ENCODE results near the gene RAB40B.

Gene RAB40B

DNA sequence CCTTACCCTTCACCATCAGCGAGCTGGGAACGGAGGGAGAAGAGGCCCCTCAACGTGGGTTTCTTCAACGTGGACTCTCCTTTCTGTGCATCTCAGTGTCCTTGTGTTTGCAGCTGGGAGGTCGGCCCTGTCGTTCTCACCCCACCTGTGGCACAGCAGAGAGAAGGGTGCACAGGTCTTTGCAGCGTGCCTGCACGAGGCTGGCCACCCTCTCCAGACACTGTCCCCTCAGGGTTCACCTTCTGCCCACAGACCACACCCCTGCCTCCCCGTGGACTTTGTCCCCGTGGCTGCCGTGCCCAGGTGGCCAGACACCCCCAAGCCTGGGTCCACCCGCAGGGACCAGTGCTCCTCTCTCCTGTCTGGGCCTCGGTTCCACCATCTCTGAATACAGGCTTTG, 43.0 kb downstream of the RAB40B start:
- in situ Hi-C loops (cut with MboI; ENCODE audit: low sequenced_read_pairs): loop anchor here (10.0 kb wide), 1 partner anchor 89 kb away; no protein-coding TSS in a partner anchor

DNA sequence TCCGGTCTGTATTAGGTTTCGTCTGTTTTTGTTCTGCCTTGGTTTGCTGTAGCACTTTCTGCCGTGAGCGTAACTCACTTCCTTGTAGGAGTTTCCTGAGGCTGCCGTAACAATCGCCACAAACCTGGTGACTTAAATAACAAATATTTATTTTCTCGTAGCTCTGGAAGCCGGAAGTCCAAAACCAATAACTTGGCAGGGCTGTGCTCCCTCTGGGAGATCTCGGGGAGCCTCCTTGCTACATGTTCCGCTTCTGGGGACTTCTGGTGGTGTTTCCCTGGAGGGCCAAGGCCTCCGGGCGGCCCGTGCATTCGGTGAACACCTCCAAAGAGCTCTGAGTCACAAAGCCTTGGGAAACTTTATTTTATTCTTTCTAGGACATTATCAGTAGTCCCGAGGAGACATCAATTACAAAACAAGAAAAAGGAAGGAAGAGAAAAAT, 43.4 kb downstream of the RAB40B start:
- in situ Hi-C loops (cut with MboI; ENCODE audit: low sequenced_read_pairs): loop anchor here (10.0 kb wide), 1 partner anchor 90 kb away; no protein-coding TSS in a partner anchor

DNA sequence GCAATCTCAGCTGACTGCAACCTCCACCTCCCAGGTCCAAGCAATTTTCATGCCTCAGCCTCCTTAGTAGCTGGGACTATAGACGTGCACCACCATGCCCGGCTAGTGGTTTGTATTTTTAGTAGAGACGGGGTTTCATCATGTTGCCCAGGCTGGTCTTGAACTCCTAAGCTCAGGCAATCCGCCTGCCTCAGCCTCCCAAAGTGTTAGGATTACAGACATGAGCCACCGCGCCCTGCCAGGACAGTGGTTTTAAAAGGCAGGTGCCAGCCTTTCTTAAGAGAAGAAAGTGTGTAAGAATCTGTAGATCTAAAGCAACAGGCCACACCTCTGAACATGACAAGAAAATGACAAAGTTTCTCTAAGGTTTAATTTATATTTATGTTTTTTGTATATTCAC, 43.9 kb downstream of the RAB40B start:
- in situ Hi-C loops (cut with MboI; ENCODE audit: low sequenced_read_pairs): loop anchor here (10.0 kb wide), 1 partner anchor 90 kb away; no protein-coding TSS in a partner anchor

DNA sequence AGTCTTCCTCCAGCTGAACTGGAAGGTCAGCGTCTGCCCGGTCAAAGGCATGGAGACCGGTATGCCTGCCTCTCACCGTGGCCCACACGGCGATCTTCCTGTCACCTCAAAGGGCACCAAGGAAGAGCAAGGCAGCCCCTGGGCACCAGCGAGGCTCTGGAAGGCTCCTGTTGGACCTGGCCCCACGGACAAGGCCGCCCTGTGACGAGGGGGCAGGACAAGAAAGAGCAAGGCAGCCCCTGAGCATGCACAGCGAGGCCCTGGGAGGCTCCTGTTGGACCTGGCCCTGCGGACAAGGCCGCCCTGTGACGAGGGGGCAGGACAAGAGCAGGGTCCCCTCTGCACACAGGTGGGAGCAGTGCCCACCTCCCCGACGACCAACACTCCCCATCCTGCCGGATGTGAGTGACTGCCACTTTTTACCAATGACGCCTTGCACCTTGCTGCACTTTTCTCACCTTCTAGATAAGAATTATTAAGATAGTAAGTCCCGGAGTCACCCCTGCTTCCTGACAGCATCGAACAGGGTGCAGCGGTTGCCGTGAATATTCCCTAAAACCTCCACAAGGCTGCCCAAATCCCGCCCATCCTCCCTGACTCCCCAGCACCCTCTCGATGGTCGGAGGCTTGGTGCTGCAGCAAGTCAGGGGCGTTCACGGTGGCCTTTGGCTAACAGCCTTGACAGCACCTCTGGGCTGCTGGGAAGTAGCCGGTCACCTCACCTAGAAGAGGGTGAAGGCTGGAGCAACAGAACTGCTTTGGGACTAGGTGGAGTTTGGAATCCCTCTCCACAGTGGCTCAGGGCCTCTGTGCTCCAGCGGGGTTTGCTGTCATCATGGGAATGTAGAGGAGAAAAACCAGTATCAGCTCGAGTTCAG, 44.6 kb downstream of the RAB40B start:
- in situ Hi-C loops (cut with MboI; ENCODE audit: low sequenced_read_pairs): loop anchor here (10.0 kb wide), 1 partner anchor 91 kb away; no protein-coding TSS in a partner anchor

DNA sequence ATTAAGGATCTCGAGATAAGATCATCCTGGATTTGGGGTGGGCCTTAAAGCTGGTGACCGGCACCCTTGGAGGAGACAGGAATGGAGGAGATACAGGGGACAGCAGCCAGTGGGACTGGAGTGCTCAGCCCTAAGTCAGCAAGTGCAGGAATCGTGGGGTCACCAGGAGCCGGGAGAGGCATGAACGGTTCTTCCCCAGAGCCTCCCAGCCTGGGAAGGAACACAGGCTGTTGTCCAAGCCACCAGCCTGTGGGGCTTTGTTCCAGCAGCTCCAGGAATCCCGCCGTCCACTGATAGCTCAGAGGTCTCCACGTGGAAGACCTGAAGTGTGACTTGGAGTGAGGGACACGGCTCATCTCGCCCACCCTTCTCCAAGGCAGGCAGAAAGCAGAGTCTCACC, 47.8 kb downstream of the RAB40B start:
- in situ Hi-C loops (cut with MboI; ENCODE audit: low sequenced_read_pairs): loop anchor here (10.0 kb wide), 1 partner anchor 94 kb away; no protein-coding TSS in a partner anchor

DNA sequence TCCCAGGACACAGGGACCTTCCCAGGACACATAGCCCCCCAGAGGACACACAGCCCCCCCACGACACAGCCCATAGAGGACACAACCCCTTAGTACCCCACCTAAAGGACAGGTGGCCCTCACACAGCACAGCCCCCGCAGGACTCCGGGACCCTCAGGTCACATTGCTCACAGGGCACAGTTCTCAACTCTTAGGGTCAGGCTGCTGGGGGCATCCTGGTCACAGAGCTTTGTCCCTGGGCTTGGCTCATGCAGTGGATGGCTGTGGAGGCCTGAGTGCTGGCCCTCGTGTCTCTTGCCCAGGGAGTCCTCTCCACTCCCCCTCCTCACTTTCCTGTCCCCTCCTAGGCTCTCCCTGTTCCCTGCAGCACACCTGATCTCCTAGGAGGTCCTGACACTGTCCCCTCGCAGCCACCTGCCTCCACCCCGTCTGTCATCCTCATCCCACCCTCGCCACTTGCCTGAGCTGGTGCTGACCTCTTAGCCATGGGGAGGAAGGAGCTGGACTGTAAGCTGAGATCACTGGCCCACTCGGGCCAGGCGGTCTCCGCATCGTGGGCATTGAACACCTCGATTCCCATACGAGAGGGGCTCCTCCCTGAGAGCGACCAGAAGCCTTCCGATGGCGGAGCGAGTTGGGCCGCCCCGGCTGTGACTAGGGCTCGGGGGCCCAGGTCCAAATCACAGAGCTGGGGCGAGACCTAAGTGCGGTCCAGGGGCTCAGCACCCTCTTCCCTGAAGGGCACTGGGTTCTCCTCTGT, 48.8 kb downstream of the RAB40B start:
- in situ Hi-C loops (cut with MboI; ENCODE audit: low sequenced_read_pairs): loop anchor here (10.0 kb wide), 1 partner anchor 95 kb away; no protein-coding TSS in a partner anchor

DNA sequence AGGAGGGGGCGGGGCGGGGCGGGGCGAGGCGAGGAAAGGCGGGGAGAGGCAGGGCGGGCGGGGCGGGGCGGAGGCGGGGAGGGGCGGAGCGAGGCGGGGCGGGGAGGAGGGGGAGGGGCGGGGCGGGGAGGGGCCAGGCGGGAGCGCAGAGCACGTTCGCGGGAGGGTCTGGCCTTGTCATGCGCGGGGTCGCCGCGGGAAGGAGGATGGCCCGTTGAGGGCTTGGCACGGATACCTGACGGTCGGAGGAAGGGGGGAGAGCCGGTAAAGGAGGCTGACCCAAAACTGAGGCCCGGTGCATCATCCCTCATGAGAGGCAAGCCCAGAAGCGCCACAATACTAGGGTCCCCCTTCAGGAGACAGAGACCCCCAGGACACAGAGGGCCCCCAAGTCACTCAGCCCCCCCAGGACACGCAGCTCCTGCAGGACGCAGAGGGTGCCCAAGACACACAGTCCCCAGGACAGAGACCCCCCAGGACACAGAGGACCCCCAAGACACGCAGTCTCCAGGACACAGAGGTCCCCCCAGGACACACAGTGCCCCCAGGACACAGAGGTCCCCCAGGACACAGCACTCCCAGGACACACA, 49.7 kb downstream of the RAB40B start:
- in situ Hi-C loops (cut with MboI; ENCODE audit: low sequenced_read_pairs): no loop called here

DNA sequence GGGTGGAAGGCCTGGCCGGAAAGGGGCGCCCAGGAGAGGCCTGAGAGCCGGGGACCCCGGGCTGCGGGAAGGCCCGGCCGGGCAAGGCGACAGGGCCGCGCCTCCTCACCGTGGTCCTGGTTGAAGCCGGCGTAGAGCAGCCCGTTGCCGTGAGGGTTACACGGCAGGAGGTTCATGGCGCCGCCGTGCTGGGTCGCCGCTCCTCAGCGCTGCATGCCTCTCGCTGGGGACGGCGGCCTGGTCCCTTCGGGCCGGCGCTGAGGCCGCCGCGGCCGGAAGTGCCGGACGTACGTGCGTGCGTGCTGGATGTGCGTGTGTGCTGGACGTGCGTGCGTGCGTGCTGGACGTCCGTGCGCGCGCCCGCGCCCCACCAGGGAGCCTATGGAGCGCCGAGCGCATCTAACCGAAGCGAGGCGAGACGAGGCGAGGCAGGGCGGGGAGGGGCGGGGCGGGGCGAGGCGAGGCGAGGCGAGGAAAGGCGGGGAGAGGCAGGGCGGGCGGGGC, 50.3 kb downstream of the RAB40B start, which contains the start of gene WDR45B:
Gene WDR45B, minus strand, starts transcription at position 280 of the 504 bp plus-strand sequence. Its CDS starts 104 bp downstream, at position 176.
- in situ Hi-C loops (cut with MboI; ENCODE audit: low sequenced_read_pairs): no loop called here

DNA sequence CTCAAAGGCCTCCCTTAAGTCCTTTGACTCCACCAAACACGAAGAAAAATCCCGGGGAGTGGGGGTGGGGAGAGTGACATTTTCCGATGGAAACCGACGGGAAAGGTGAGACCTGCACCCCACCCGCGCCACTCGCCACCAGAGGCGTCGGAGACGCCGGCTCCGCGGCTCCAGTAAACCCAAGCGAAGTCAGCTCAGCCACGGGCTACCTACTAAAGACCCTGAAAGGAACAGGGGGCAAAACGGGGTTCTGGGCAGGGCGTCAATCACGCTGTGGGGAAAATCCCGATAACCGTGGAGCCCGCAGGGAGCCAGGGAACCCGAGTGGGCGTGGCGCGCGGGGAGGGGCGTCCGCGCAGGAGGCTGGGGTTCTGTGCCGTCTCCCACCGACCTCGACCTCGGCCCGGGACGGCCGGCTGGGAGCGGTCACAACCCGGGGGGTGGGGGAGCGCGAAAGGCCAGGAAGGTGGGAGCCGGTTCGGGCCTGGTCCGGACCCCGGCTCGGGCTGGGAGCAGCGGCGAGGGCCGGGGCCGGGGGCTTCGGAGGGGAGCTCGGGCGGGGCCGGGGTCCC, 50.8 kb downstream of the RAB40B start:
- in situ Hi-C loops (cut with MboI; ENCODE audit: low sequenced_read_pairs): no loop called here

DNA sequence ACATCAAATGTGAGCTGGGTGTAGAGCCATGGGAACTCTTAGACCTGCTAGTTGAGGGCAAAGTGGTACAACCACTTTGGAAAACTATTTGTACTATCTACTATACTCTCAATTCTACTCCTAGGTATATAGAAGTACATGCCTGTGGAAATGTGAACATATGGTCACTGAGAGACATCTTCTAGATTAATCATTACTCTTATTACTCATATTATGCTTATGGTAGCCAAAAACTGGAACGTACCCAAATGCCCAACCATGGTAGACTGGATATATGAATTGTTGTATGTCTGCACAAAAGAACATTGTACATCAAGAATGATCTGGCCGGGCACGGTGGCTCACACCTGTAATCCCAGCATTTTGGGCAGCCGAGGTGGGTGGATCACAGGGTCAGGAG, 53.0 kb downstream of the RAB40B start:
- in situ Hi-C loops (cut with MboI; ENCODE audit: low sequenced_read_pairs): no loop called here

DNA sequence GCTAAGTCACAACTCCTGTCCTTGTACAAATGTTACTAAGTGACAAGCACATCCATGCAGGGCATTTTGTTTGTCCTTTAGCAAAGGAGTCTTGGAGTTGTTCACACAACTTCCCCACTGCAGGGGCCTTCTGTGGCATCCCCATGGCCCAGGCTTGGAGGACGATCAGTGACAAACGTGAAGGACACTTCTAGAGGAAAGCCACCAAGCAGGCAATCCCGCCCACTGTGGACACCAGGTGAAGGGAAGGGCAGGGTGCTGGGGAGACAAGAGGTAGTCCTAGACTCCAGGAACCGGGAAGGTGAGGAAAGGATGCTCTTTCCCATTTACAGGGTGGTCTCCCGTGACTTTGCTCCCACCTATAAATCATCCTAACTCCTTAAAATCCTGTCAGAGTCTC, 54.4 kb downstream of the RAB40B start:
- in situ Hi-C loops (cut with MboI; ENCODE audit: low sequenced_read_pairs): no loop called here

DNA sequence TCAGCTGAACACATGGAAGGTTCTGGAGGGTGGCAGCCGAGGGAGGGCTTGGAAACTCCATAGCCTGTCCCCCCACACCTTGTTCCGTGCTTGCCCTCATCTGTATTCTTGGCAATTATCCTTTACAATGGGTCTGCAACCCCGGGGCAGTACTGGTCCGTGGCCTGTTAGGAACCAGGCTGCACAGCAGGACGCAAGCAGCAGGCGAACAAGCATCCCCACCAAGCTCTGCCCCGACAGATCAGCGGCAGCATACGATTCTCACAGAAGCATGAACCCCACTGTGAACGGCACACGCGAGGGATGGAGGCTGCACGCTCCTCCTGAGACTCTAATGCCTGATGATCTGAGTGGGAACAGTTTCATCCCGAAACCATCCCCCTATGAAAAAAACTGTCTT, 56.5 kb downstream of the RAB40B start:
- in situ Hi-C loops (cut with MboI; ENCODE audit: low sequenced_read_pairs): no loop called here

DNA sequence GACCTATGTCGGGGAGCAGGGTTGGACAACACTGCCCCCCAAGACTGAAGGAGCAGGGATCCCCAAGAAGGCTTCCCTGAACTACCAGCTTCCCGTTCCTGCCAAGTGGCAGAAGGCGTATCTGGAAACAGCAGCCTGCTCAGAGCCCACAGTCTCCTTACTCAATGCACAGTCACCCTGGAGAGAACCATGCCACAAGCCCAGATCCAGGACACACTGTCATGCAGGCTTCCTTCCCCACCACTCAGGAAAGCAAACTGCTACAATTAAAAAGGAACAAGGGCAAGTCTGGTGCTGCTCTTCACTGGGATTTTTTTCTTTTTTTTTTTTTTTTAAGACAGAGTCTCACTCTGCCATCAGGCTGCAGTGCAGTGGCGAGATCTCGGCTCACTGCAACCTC, 58.5 kb downstream of the RAB40B start:
- in situ Hi-C loops (cut with MboI; ENCODE audit: low sequenced_read_pairs): no loop called here

DNA sequence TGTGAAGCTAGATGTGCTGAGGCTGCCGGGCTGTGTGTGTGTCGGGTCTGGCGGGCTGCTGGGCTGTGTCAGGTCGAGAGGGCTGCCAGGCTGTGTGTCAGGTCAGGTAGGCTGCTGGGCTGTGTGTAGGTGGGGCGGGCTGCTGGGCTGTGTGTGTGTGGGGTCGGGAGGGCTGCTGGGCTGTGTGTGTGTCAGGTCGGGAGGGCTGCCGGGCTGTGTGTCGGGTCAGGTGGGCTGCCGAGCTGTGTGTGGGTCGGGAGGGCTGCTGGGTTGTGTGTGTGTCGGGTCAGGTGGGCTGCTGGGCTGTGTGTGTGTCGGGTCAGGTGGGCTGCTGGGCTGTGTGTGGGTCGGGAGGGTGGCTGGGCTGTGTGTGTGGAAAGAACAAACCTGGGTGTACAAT, 58.9 kb downstream of the RAB40B start:
- in situ Hi-C loops (cut with MboI; ENCODE audit: low sequenced_read_pairs): no loop called here

DNA sequence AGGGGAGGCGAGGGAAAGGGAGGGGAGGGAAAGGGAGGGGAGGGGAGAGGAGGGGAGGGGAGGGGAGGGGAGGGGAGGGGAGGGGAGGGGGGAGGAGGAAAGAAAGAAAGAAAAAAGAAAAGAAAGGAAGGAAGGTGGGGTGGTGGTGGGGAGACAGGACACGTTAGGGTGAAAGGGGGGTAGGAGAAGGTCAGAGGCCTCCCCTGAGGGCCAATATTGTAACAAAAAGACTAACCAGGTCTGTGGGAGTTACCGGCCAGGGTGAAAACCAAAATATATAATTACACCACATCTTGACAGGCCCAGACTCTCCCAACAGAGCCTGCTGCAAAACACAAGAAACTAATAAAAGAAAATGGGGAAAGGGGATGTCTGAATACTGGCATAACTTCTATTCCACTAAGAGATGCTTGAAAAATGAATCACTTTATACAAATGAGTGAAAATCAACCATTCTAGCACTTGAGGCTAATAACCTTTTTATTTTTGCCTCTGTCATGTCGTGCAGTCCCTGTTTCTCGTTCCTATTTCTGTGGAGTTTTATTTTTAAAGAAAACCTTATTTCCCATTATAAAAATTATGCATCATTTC, 60.2 kb downstream of the RAB40B start:
- in situ Hi-C loops (cut with MboI; ENCODE audit: low sequenced_read_pairs): no loop called here

DNA sequence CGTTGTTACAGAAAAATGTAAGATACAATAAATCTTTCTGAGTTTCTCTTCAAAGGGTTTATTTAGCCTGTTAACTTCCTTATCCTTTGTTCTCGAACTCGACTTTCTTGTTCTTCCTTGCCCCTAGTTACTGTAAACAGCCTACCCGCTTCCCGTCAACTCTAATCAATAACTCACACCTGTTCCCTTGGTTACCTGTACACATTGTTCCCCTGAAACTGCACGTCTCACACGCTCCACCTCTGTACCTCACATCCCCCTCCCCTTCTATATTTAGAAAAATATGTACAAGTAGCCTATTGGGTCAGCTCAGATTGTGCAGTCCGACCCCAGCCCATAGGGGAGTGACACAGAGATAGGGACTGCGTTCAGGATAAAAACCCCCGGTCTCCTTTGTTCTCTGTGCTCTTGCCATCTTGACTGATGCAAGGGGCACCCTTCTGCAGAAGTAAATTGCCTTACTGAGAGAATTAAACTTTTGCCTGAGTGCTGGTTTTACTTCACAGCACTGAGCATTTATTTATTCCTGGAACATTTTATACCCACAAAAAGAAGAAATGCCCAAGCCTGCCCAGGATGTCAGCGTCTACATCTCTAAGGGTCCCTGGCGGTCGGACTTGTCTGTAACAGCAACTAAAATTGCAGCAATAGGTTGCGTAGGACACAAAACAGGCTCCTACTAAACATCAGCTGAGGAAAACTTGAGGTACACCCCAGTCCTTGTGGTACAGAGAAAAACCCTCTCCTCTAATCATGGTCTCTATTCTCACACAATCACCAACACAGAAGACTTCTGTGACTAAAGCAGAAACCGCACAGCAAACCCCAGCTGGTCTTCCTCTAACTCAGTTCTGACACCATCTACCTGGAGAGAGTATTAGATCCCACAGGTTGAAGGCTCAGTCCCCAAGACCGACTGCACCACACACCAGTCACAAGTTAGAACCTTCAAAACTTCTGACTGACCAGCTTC, 61.6 kb downstream of the RAB40B start:
- in situ Hi-C loops (cut with MboI; ENCODE audit: low sequenced_read_pairs): no loop called here

DNA sequence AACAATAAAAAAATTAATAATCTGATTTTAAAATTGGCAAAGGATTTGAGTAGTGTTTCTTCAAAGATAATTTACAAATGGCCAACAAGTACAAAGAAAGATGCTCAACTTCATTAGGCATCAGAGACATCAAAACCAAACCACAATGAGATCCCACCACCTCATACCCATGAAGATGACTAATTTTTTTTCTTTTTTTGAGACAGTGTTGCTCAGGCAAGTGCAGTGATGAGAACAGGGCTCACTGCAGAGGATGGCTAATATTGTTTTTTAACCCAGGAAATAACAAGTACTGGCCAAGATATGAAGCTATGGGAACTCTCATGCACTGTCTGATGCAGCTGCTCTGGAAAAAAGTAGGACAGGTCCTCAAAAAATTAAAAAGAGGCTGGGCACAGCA, 65.2 kb downstream of the RAB40B start:
- in situ Hi-C loops (cut with MboI; ENCODE audit: low sequenced_read_pairs): no loop called here

DNA sequence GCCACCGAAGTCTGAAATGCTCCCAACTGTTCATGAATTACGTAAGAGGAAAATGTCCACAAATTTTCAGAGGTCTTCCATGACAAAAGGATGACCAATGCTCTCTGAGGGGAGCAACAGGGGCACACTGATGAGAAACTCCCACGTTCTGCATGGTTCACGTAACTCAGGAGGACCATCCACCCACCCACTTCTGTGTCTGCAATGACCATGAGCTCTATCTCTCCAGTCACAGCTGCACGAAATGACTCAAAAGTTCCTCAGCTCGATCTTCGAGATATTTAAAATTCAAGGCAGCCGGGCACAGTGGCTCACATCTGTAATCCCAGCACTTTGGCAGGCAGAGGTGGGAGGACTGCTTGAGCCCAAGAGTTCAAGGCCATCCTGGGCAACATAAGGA, 66.0 kb downstream of the RAB40B start:
- in situ Hi-C loops (cut with MboI; ENCODE audit: low sequenced_read_pairs): no loop called here

DNA sequence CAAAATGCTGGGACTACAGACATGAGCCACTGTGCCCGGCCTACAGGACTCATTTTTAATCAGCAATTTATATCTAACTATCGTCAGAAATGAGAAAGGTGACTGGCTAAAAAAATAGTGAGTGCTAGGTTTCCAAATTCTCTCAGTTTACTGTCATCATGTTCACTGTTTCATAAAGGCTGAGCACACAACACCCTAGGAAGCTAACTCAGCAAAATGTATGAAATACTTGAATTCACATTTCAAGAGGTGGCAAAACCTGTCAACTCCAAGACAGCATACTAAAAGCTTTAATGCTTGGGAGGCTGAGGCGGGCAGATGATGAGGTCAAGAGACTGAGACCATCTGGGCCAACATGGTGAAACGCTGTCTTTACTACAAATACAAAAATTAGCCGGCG, 67.0 kb downstream of the RAB40B start:
- in situ Hi-C loops (cut with MboI; ENCODE audit: low sequenced_read_pairs): no loop called here
